Stimulated activated CD8-positive, alpha-beta memory T cell treated with anti-CD3 and anti-CD28 coated beads, Interleukin-15, amount 100 ng/mL, for 48 hours (primary cell): ENCODE data around the gene MARCHF10.

Source experiments
- DNase-seq, 2 donors: peaks; one replicate each; pipeline ENCODE4 v3.0.0-alpha.2; 2020; ENCODE audit warnings: low read depth in 2 of 2

MARCHF10 gene

DNA sequence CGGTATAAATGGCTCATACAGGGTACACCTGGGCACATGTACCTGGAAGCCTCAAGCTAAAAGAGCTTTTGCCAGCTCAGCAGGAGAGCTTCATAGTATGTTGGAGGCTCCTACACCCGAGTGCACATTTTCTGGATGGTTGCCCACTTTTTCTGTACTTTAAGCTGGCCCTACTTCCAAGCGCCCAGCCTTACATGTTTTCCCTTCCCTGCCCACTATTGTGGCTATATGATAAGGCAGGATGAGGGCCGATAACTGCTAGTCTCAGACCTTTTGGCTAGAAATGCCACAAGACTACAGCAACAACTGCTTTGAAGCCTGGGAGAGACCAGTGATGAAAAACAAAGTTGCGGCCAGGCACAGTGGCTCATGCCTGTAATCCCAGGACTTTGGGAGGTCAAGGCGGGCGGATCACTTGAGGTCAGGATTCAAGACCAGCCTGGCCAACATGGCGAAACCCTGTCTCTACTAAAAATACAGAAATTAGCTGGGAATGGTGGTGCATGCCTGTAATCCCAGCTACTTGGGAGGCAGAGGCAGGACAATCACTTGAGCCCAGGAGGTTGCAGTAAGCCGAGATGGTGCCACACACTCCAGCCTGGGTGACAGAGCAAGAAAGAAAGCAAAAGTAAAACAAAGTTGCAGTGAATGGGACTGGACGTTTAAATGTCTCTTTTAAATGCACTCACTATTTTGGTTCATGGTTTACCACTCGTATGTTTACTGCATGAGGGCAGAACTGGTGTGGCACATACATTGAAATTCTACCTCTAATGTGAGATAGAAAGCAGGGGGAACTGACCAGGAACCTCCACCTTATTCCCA, 14.2 kb upstream of the MARCHF10 start:
- DNase-seq: no peak

DNA sequence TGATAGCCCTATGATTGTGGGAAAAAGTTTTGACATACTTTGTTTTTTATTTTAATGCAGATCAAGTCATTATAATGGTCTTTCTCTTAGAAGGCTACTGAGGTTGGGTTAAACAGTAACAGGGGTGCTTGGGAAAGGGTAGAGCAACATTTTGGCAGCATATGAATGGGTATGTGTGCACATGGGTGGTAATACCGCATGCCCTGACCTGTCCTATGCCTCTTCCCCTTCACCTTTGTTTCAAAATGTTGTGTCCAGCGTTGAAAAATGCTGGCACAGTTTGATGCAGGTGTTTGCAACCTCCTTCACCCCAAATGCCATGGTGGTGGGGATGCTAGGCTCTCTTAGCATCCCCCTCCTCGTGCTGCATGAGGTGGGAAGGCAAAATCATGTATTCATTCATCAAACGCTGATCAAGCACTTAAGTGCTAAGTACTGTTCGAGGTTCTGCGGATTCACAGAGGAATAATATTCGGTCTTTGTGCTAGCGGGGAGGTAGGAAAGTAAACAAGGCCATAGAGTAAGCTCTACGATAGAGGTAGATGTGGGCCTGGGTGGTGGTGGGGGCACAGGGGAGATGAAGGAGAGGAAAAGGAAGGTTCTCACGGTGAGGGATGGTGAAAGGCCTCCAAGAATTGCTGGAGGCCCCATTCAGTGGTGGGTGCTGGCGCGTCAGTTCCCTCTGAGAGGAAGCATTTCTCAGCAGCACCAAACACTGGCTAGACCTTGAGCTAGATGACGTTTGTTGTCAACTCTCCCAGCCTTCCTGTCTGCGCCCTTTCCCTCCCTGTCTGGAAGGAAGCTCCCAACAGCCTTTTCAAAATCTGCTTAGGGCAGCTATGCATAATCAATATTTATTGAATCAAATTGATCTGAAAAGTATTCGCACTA, 13.3 kb upstream of the MARCHF10 start:
- no peak for DNase-seq

- no peak for DNase-seq
These were observed 11.6 kb upstream of the MARCHF10 start for GRCh38 chr17:62819511-62820221.

- DNase-seq: no peak
These were observed 10.4 kb upstream of the MARCHF10 start for GRCh38 chr17:62818526-62818925.

DNA sequence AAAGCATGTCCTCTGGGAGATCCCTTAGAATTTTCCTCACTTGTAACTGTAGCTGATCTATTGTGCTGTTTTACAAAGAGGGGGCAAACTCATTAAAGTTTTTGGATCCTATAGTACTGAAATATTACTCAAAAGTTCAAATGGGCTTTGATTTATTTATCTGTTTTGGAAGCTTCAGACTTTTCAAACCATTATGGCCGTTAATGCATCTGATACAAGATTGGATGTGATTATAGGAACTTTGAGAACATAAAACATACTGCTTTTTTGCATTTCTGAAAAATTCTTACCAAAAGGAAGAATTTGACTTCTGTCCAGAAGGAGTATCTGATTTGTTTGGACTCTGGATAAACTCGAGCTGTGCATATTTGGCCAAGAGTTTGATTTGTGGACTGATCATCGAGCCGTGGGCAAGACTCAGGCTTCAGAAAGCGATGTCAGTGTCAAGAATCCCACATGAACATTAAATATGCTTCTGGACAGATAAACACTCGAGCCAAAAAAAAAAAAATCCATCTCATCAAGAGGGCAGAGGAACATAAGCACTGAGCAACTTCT, 8.2 kb upstream of the MARCHF10 start:
- DNase-seq: no peak

- DNase-seq: no peak
These were observed 1.5 kb upstream of the MARCHF10 start for GRCh38 chr17:62809656-62810055.

- no peak for DNase-seq
These were observed 459 bp upstream of the MARCHF10 start for GRCh38 chr17:62808576-62808970.

DNA sequence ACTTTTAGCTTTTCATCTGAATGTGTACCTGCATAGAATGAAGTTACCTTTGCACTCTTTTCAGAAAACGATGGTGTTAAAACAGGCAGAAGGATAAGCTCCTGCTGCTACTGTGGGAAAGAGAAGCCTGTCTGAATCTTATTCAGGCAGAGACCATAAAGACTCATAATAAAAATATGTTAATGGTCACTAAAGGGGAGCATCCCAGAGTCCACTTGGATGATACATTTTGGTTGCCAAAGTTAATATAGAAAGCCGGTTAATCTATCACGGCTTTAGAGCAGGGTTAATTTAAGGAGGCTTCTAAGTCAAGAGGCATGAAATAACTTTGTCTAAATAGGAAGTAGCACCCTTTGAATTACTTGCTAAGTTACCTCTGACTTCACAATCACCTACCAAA, 2.9 kb downstream of the MARCHF10 start:
- DNase-seq: no peak

- DNase-seq: no peak
These were observed 3.3 kb downstream of the MARCHF10 start for GRCh38 chr17:62804822-62805221.

DNA sequence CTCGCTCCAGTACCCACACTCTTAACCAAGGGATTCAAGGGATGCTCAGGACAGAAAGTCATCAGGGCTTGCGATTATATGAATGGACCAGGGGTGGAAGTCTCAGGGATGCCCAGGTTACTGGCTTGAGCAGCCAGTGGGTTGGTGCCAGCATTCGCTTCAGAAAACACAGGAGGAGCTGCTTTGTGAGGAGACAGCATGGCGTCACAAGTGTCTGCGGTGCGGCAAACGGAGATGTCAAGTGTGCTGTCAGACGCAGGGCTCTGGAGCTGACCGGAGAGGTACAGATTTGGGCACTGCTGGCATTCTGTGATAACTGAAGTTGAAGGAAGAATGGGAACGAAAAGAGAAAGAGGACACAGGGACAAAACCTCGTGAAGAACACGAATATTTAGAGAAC, 4.1 kb downstream of the MARCHF10 start:
- DNase-seq: no peak

- no peak for DNase-seq
These were observed 5.4 kb downstream of the MARCHF10 start for GRCh38 chr17:62802561-62803205.

DNA sequence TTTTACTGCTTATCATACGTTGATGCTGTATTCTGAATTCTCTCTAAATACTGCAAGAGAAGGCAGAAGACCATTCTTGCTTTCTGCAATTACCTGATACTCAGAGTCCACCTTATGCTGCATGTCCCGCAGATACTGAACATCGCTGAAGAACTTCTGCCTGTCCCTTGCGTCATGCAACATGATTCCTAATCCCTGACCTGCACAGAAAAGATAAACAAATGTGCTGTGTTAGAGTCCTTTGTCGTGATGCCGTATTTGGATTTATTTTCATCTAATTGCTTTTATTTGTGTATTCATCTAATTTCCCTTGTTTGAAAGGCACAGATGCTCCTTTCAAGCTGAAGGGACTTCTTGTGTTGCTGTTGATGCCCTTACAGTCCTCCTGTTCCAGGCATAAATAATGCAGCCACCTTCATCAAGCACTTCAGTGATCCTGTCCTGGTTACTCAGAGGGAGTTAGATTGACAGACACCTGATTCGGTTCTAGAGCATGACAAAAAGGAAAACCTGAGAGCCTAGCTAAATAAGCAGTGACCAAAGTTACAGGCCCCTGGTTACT, 6.5 kb downstream of the MARCHF10 start:
- DNase-seq: no peak

- DNase-seq: no peak
These were observed 7.5 kb downstream of the MARCHF10 start for GRCh38 chr17:62800585-62800984.

GRCh38 chr17:62797959-62798358, 10.2 kb downstream of the MARCHF10 start:
- DNase-seq: no peak

DNA sequence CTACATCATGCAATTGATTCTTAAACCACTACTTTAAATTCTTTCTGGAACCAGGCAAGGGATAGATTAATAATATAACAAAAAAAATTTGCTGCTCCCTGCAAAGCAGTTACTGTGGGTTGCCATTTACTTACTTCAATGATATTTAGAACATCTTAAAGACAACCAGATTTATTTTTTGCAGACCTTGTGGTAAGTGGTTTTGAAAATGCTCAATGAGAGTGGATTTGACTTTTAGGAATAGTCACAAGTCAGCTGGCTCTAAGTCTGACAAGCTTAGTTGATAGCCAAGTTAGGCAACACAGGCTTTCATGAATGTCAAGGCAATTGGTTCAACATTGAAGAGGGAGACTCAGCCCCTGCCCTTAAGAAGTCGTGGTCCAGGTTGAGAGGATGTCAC, 11.8 kb downstream of the MARCHF10 start:
- DNase-seq: no peak

DNA sequence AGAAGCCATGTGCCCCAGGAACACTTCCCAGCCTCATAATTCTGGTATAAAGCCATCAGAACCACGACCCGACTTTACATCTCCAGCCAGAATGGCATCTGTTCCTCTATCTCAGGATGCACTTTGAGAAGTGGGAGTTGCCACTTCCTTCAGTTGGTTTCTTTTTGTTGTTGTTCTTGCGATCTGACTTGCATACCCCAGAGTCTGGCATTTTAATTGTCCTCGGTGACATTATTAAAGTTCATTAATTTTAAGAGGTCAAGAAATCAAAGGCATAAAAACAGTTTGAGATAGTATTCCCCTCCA, 13.5 kb downstream of the MARCHF10 start:
- no peak for DNase-seq

DNA sequence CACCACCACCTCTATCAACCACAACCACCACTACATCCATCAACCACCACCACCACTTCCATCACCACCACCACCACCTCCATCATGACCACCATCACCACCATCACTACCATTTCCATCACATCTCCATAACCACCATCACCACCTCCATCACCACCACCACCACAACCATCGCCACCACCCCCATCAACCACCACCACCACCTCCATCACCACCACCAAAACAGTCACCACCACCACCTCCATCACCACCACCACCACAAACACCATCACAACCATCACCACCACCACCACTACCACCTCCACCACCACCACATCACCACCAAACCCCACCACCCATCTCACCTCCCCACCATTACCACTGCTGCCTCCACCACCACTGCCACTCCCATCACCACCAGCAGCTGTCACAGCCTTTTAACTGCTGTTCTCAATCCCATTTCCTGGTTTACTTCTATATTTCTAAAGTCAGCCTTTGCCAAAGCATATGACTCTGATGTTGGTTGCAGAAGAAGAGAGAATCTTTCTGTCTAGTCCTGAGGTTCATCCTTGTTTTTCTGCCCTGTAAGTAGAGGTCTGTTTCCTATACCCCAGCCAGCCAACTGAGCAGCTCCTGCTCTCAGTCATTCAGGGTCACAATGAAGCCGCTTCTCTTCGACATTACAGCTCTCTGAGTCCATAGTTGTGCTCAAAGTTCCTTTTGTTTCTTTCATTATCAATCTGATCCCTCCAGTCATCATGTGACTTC, 14.0 kb downstream of the MARCHF10 start:
- DNase-seq: no peak

DNA sequence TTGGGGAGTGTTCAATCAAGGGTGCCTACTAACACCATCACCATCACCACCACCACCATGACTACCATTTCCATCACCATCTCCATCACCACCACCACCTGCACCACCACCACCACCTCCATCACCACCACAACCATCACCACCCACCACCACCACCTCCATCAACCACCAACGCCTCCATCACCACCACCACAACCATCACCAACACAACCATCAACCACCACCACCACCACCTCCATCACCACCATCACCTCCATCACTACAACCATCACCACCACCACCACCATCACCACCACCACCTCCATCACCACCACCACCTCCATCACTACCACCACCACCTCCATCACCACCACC, 15.7 kb downstream of the MARCHF10 start:
- no peak for DNase-seq

DNA sequence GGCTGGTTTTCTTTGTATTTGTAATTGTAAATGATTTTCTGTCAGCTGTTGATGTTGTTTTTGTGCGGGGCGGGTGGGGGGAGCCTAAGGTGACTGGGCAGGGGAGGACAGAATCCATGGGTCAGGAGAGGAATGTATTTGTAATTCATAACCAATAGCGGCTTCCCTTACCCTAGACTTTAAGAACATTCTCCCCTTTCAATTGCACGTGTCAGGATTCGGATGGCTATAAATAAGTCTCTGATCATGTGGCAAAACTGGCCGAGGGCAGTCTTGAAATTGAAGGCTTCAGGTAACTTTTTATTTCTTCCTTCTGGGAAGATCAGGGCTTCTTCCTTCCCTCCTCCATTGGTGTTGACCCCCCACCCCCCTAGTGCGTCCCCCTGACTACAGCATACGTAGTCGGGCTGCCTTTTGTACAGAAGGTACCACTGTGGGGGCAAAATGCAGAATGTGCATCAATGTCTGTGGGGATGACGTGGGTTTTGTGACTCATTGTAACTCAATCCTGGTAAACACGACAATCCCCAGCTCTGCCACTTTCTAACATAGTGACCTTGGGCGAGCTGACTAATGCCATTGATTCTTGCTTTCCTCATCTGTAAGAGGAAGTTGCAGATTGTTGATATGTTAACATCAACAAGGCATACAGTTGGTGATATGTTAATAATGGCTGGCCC, 16.2 kb downstream of the MARCHF10 start:
- no peak for DNase-seq

- DNase-seq: no peak
These were observed 16.8 kb downstream of the MARCHF10 start for GRCh38 chr17:62791235-62791734.
